Activated CD4-positive, alpha-beta T cell treated with anti-CD3 and anti-CD28 coated beads for 4 hours (primary cell): ENCODE results near the gene FGGY.
"Not testable (repeated sequence)": the region's sequence is repeated elsewhere in the genome, so short reads cannot be mapped to it uniquely, and the experiment has no call there.

Source experiments
- DNase-seq, 2 donors: peaks; one replicate each; pipeline ENCODE4 v3.0.0-alpha.2; 2020

The FGGY gene

GRCh38 chr1:59557549-59557885 is 260.6 kb downstream of the FGGY start:
- DNase-seq, result no peak

- not testable (repeated sequence) for DNase-seq
Measured at GRCh38 chr1:59558580-59558979, 261.7 kb downstream of the FGGY start.

- no peak for DNase-seq
Measured at GRCh38 chr1:59560807-59561450, 264.0 kb downstream of the FGGY start.

GRCh38 chr1:59561796-59562195 is 264.9 kb downstream of the FGGY start:
- DNase-seq, result no peak

- no peak for DNase-seq
Measured at GRCh38 chr1:59564192-59564891, 267.4 kb downstream of the FGGY start.

GRCh38 chr1:59565611-59566410 is 268.9 kb downstream of the FGGY start:
- DNase-seq, result no peak

- no peak for DNase-seq
Measured at GRCh38 chr1:59568158-59568935, 271.5 kb downstream of the FGGY start.

- DNase-seq, result no peak
Measured at GRCh38 chr1:59569198-59569597, 272.3 kb downstream of the FGGY start.

- DNase-seq, result peak in 1 of 2 donors; percentile 1
Measured at GRCh38 chr1:59570524-59570923, 273.6 kb downstream of the FGGY start.

GRCh38 chr1:59574085-59574484 is 277.2 kb downstream of the FGGY start:
- DNase-seq, result no peak

GRCh38 chr1:59577774-59578173 is 280.9 kb downstream of the FGGY start:
- DNase-seq, result no peak

GRCh38 chr1:59579222-59579621 is 282.3 kb downstream of the FGGY start:
- no peak for DNase-seq

- no peak for DNase-seq
Measured at GRCh38 chr1:59580257-59580656, 283.4 kb downstream of the FGGY start.

- DNase-seq, result not testable (repeated sequence)
Measured at GRCh38 chr1:59592410-59592809, 295.5 kb downstream of the FGGY start.

- DNase-seq, result no peak
Measured at GRCh38 chr1:59592924-59593323, 296.0 kb downstream of the FGGY start.

- no peak for DNase-seq
Measured at GRCh38 chr1:59593798-59594790, 297.2 kb downstream of the FGGY start.

GRCh38 chr1:59595774-59596173 is 298.9 kb downstream of the FGGY start:
- DNase-seq, result no peak

GRCh38 chr1:59596432-59596831 is 299.5 kb downstream of the FGGY start:
- no peak for DNase-seq

- no peak for DNase-seq
Measured at GRCh38 chr1:59596956-59597355, 300.1 kb downstream of the FGGY start.

GRCh38 chr1:59597420-59598119 is 300.7 kb downstream of the FGGY start:
- DNase-seq, result no peak

GRCh38 chr1:59598120-59598440 is 301.2 kb downstream of the FGGY start:
- no peak for DNase-seq
